ENCODE data around the gene LRP5.

The LRP5 gene

DNA sequence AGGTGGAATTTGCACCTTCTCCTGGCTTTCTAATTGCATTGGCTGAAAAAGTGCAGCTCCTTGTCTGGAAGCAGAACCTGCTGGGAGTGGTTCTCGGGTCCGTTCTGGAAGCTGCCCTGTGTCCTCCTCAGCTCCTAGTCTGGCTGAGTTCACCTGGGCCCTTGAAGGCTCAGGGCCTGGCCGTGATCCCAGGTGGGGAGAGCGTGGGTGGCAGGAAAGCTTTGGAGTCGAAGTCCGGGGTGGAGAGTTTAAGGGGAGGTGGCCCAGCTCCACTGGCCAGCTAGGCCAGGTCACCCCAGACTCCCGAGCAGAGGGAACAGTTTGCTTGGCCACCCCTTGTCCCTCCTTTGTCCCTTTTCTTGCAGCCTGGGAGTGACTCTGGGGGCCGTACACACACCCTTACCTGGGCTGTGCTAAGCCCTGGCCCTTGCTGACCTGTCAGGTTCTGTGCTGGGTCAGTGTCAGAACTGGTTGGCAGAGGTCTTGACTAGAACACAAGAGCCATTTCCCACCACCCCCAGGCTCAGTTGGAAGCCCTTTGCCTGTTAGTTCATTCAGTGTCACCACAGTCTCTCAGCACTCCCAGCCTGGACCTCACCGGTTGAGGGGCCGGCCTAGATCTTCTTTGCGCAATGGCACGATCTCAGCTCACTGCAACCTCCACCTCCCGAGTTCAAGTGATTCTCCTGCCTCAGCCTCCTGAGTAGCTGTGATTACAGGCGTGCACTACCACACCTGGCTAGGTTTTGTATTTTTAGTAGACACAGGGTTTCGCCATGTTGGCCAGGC, 37.3 kb downstream of the LRP5 start:
- no peak for DNase-seq

DNA sequence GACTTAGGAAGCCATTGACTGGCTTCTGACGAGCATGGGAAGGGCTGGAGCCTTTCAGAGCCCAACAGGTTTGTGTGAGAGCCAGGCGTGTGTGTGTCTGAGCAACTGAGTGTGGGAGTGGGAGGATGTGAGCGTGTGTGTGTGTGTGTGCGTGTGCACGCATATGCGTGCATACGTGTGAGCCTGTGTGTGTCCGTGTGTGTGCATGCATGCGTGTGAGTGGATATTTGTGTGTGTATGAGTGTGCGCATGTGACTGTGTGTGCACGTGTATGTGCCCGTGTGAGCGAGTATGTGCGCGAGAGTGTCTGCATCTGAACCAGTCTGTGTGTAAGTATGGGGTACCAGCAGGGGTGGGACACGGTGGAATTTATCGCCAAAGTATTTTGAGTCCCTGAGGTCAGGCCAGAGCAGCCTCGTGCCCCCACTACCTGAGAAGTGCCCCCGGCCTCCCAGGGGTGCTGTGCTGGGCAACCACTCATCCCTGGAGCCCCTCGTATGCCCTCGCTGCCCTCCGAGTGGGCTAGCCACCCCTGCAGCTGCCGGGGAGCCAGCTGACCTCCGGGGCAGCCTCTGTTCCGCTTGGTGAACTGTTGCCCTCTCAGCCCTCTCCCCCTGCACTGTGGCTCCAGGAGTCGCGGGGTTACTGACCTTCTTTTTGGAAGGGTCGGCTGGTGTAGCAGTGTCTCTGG, 38.5 kb downstream of the LRP5 start:
- no peak for DNase-seq

DNA sequence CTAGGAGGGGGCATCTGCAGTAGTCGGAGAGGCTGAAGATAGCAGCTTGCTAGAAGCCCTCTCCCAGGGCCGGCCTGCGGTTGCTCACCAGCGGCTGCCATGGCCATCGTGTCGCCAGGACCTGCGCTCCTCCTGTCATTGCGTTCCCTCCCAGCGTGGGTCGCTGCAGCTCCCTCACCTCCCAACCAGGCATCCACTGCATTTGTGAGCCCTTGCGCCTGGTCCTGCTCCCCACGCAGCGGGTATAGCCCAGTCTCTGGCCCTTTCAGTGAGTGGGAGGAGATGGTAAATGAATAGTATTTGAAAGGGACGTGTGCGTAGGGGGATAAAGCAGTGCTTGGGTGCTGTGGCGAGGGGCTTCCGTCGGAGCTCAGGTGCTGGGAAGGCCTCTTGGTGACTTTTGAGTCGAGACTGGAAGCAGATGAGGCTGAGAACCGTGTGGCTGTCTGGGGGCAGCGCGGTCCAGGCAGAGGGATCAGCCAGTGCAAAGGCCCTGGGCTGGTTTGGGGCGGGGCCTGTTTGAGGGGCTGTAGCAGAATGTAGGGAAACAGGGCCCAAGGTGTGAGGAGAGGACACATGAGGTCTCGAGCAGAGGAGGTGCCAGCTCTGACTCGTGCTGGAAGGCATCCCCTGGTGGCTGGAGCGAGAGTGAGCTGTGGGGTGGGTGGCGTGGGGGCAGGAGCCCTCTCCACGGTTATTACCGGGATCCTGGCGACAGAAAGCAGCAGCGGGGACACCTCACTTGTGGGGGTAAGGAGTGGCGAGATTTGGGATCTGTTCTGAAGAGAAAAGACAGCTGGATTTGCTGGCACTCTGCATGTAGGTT, 39.3 kb downstream of the LRP5 start:
- DNase-seq: no peak

DNA sequence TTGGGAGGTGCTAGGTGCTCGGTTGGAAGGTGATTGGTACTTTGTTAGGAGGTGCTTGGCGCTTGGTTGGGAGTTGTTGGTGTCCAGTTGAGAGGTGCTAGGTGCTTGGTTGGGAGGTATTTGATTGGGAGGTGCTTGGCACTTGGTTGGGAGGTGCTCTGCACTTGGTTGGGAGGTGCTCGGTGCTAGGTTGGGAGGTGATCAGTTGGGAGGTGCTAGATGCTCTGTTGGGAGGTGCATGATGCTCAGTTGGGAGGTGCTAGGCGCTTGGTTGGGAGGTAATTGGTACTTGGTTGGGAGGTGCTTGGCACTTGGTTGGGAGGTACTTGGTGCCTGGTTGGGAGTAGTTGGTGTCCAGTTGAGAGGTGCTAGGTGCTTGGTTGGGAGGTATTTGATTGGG, 40.2 kb downstream of the LRP5 start:
- DNase-seq: no peak

- DNase-seq: no peak
These were observed 40.7 kb downstream of the LRP5 start for GRCh38 chr11:68353118-68353517.

GRCh38 chr11:68353669-68354068, 41.3 kb downstream of the LRP5 start:
- DNase-seq: no peak

DNA sequence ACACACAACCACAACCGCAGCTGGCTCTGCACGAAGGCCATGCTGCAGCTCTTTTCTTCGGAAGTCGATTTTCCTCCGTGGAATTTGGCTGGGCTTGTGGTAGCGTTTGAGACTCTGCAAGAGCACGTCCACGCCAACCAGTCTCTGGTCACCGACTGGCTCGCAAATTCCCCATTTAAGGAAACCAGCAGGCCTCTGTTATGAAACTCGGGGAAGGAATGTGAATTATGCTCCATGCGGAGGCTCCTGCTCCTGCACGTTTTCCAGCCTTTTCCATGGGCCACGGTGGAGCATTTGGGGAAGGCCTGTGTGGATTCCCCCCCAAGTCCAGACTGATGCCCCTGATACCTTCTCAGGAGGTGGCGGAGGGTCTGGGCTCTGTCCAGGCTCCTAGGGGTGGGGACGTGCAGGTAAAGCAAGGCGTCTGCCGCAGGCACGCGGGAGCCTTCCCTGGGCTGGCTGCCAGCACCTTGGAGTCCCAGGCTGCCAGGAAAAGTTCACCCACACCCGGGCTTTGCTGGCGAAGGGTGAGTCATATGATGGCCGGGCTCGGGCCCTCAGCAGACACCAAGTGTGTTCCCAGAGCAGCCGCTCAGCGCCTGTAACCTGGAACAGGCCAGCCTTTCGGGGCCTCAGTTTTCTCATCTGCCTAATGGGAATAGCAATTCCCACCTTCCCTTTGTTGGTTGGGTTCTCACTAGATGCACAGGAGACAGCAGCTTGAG, 41.9 kb downstream of the LRP5 start:
- DNase-seq: peak; percentile 22

GRCh38 chr11:68355471-68355870, 43.1 kb downstream of the LRP5 start:
- no peak for DNase-seq

GRCh38 chr11:68357568-68357967, 45.2 kb downstream of the LRP5 start:
- DNase-seq: no peak

DNA sequence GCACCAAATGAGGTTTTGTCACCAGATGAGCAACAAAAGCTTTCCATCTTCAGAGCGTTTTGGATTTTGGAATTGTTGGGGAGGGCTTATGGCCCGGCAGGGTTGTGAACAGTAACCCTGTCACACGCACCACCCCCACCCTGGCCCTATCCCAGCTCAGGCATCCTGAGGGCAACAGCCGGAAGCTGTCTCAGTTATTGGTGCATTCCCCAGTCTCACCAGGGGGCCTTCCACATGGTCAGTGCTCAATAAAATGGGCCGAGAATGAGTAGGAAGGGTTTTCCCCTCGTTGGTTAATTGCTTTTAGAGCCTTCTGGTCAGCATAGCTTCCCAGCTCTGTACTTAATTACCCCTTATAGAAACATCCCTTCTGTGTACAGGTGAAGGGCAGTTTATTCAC, 46.0 kb downstream of the LRP5 start:
- DNase-seq: no peak

GRCh38 chr11:68361702-68362101, 49.3 kb downstream of the LRP5 start:
- DNase-seq: no peak

GRCh38 chr11:68362801-68363379, 50.5 kb downstream of the LRP5 start:
- DNase-seq: no peak

GRCh38 chr11:68363776-68364175, 51.4 kb downstream of the LRP5 start:
- DNase-seq: no peak

GRCh38 chr11:68364581-68364980, 52.2 kb downstream of the LRP5 start:
- DNase-seq: no peak

DNA sequence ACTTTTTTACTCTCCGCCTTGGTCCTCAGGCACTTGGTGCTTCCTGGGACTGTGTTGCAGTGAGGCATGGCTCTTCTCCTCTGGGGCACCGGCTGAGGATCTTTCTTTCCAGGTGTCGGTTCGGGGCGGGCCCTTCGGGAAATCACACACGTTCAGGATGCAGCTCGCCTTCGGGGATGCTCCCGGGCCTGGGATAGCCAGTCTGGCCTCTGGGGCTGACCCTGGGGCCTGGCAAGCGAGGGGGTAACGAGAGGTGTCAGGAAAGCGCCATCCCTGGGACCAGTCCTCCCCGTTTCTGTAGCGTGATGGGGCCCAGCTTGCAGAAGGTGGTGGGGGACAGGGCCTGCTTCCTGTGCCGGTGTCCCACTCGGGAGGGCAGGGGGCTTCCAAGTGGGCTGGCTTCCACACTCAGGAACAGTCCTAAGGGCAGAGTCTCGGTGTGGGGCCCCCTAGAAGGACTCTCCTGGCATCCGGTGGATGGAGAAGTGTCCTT, 53.6 kb downstream of the LRP5 start:
- DNase-seq: no peak

GRCh38 chr11:68367252-68367651, 54.9 kb downstream of the LRP5 start:
- no peak for DNase-seq

DNA sequence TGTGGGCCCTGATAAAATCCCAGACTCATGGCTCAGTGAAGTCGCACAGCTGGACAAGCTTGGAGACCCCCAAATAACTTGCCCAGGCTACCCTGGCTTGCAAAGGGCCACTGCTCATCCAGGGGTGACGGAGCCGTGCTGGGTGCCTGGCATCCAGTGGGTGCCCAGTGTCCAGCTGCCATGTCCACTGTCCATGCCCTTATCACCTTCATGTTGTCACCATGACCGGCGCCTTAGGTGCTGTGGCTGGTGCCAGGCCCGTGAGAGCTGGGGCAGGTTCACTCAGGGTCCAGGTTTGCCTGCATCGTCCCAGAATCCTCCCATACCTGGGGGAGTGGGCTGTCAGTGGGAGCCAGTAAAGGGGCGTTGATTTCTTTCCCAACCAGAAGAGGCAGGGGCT, 57.4 kb downstream of the LRP5 start:
- no peak for DNase-seq

- DNase-seq: peak; percentile 39
These were observed 58.1 kb downstream of the LRP5 start for GRCh38 chr11:68370211-68371111.

GRCh38 chr11:68371171-68372041, 59.0 kb downstream of the LRP5 start:
- no peak for DNase-seq

DNA sequence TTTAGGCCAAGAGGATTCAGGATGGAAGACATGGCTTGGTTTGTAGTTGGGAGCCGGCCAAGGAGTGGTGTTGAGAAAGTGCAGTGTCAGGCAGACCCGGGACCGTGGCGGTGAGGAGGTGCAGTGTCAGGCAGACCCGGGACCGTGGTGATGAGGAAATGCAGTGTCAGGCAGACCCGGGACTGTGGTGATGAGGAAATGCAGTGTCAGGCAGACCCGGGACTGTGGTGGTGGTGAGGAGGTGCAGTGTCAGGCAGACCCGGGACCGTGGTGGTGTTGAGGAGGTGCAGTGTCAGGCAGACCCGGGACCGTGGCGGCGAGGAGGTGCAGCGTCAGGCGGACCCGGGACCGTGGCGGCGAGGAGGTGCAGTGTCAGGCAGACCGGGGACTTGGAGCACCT, 59.7 kb downstream of the LRP5 start:
- no peak for DNase-seq
